Activated T-cell treated with anti-CD3 and anti-CD28 coated beads, Interleukin-2, amount 50 U/mL, for 72 hours (primary cell): ENCODE results near the gene DNAL1. TPM values are rescaled to one million over a fixed set of nuclear protein-coding genes. Genes with fewer than 3 reads are reported as not detected.
A peak's percentile ranks its signal among the peaks of the same experiment; 100 is the strongest.

Source experiments
- ATAC-seq, 2 donors: fragments of 150-1000 bp; cut with Tn5 transposase; replicated peaks in 1 of 2; 2 replicates each; pipeline ENCODE4 v1.10.0; 2021; ENCODE audit warnings: moderate library complexity in 2 of 2, mild to moderate bottlenecking in 1 of 2
- DNase-seq, 2 donors: peaks; one replicate each; pipeline ENCODE4 v3.0.0; 2021 to 2022; ENCODE audit warnings: mixed read lengths in 1 of 2
- H3K27ac Mint-ChIP-seq: one replicate; pipeline ENCODE4 v1.8.0; 2022; ENCODE audit warnings: mild to moderate bottlenecking, moderate library complexity, mixed read lengths
- H3K27me3 Mint-ChIP-seq: one replicate; pipeline ENCODE4 v1.8.0; 2022; ENCODE audit warnings: low read depth, mixed read lengths
- H3K36me3 Mint-ChIP-seq, 2 donors: one replicate each; pipeline ENCODE4 v1.8.0; 2022; ENCODE audit warnings: mixed read lengths in 2 of 2, mild to moderate bottlenecking in 1 of 2; ENCODE audit not compliant: insufficient read depth in 2 of 2
- H3K4me1 Mint-ChIP-seq: one replicate; pipeline ENCODE4 v1.8.0; 2022; ENCODE audit warnings: low read depth, mixed read lengths
- H3K4me3 Mint-ChIP-seq, 2 donors: one replicate each; pipeline ENCODE4 v1.8.0; 2022; ENCODE audit warnings: mild to moderate bottlenecking in 2 of 2, mixed read lengths in 2 of 2, moderate library complexity in 2 of 2
- H3K9me3 Mint-ChIP-seq, 2 donors: one replicate each; pipeline ENCODE4 v1.8.0; 2022; ENCODE audit warnings: mixed read lengths in 2 of 2
- total RNA-seq, 2 donors: library from RNA; stranded (reverse); gene quantifications; one replicate each; pipeline ENCODE4 v1.2.3, GENCODE V29; 2022

Gene DNAL1
- total RNA-seq, 2 donors from 2014 or later: 6.8 to 8.3 TPM

GRCh38 chr14:73748858-73749357, 104.1 kb downstream of the DNAL1 start:
- peaks cover 0 to 5% of the 10 kb centered on the region in 2 donors for H3K36me3 Mint-ChIP-seq

GRCh38 chr14:73749706-73750530, 105.1 kb downstream of the DNAL1 start:
- Mint-ChIP-seq H3K9me3 (no peaks in the 10 kb centered on the region), H3K4me1 (peaks cover 99% of the 10 kb centered on the region), H3K27ac (no peak overlapping the region), H3K27me3 (no peaks in the 10 kb centered on the region), H3K36me3 (peaks cover 0 to 5% of the 10 kb centered on the region in 2 donors), H3K4me3 (peak overlapping the region; percentile 15 to 50)
- no peak for ATAC-seq
- no peak for DNase-seq

More at GRCh38 chr14:73748858-73749357, 104.1 kb downstream of the DNAL1 start:
- DNase-seq: no peak
- Mint-ChIP-seq H3K27ac (peak overlapping the region; percentile 36), H3K4me1 (peaks cover 99% of the 10 kb centered on the region), H3K9me3 (no peaks in the 10 kb centered on the region), H3K27me3 (no peaks in the 10 kb centered on the region), H3K4me3 (peak overlapping the region; percentile 11 to 65)
- ATAC-seq: no peak

- Mint-ChIP-seq H3K36me3 (peaks cover 0 to 5% of the 10 kb centered on the region in 2 donors), H3K4me3 (peak overlapping the region in 1 of 2 donors; percentile 50), H3K9me3 (no peaks in the 10 kb centered on the region), H3K27me3 (no peaks in the 10 kb centered on the region), H3K4me1 (peaks cover 99% of the 10 kb centered on the region), H3K27ac (no peak overlapping the region)
- ATAC-seq (no peak), DNase-seq (no peak)
These were observed 105.7 kb downstream of the DNAL1 start for GRCh38 chr14:73750531-73750901.

GRCh38 chr14:73751157-73751691, 106.4 kb downstream of the DNAL1 start:
- Mint-ChIP-seq H3K4me3 (peak overlapping the region; percentile 73 to 94), H3K9me3 (no peaks in the 10 kb centered on the region), H3K36me3 (peaks cover 0 to 5% of the 10 kb centered on the region in 2 donors), H3K27ac (peak overlapping the region; percentile 60), H3K27me3 (no peaks in the 10 kb centered on the region), H3K4me1 (peaks cover 99% of the 10 kb centered on the region)
- no peak for ATAC-seq
- DNase-seq: no peak

- DNase-seq (no peak), ATAC-seq (no peak)
- Mint-ChIP-seq H3K36me3 (peaks cover 1 to 5% of the 10 kb centered on the region in 2 donors), H3K27ac (peak overlapping the region; percentile 91), H3K27me3 (no peaks in the 10 kb centered on the region), H3K9me3 (no peaks in the 10 kb centered on the region), H3K4me1 (peaks cover 100% of the 10 kb centered on the region), H3K4me3 (peak overlapping the region; percentile 73 to 94)
These were observed 107.7 kb downstream of the DNAL1 start for GRCh38 chr14:73752297-73752992.

Other genes with a start within 250 kb of the DNAL1 start
- gene NUMB, start 186.4 kb upstream of the DNAL1 start, total RNA-seq: 10 to 100 TPM; 63.4 to 66.3 TPM
- 10 to 100 TPM; 12.1 to 13.3 TPM for gene RIOX1, start 154.1 kb upstream of the DNAL1 start, total RNA-seq
- gene ACOT1, start 107.8 kb upstream of the DNAL1 start, total RNA-seq: 1 to 10 TPM; 1.1 to 3.4 TPM
- under 1 TPM; 0.22 to 0.30 TPM for gene HEATR4, start 86.0 kb upstream of the DNAL1 start, total RNA-seq
- gene ACOT2, start 75.8 kb upstream of the DNAL1 start, total RNA-seq: 10 to 100 TPM in 1 of 2 donors, 1 to 10 TPM in 1; 8.4 to 12.9 TPM
- 1 to 10 TPM; 4.4 to 5.2 TPM for gene ACOT4, start 53.1 kb upstream of the DNAL1 start, total RNA-seq
- gene ACOT6, start 32.5 kb upstream of the DNAL1 start, total RNA-seq: not detected
- 10 to 100 TPM; 38.1 to 47.5 TPM for gene PNMA1, start 69.4 kb downstream of the DNAL1 start, total RNA-seq
- gene PTGR2, start 206.8 kb downstream of the DNAL1 start, total RNA-seq: 1 to 10 TPM; 4.3 to 6.4 TPM
- 10 to 100 TPM; 81.9 to 90.6 TPM for gene ZNF410, start 241.9 kb downstream of the DNAL1 start, total RNA-seq